GM11168 (cell line): ENCODE results near the gene NELFE.
"Not testable (repeated sequence)": the region's sequence is repeated elsewhere in the genome, so short reads cannot be mapped to it uniquely, and the experiment has no call there.

Experiments
- in situ Hi-C: fragments of 300-500 bp; cut with MboI; formaldehyde crosslinking; loops from one replicate; pipeline ENCODE4 v1.12.0; 2022; ENCODE audit warnings: low sequenced_read_pairs; ENCODE audit not compliant: unreplicated experiment

The NELFE gene

DNA sequence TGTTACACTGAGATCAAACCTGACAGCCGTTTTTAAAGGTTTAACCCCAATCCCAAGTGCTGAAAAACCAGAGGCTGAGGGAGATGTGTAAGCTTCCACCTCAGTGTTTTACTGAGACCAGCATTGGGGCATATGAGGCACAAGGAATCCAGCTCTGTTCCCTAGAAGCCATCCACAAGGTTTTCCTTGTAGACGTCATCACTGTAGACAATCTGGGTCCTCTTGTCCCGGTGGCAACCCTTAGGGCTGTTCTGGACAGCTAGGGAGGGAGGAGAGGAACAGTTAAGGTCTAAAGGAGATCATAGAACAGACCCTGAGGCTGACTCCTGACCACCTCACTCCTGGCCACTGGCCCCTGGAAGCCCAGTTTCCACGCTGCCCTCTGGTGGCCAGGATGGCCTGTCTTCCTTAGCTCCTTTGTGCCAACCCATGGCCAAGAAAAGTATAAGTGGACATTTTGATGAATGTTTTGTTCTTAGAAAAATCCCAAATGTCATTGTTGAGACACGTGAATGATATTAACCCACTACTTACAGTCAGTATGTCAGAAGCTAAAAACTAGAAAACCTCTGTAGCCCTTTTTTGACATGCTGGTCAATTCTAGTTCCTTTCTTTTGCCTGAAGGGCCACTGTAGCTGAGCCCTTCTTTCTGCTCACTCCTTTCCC, 6.5 kb downstream of the NELFE start:
- in situ Hi-C loops, result no loop called here

DNA sequence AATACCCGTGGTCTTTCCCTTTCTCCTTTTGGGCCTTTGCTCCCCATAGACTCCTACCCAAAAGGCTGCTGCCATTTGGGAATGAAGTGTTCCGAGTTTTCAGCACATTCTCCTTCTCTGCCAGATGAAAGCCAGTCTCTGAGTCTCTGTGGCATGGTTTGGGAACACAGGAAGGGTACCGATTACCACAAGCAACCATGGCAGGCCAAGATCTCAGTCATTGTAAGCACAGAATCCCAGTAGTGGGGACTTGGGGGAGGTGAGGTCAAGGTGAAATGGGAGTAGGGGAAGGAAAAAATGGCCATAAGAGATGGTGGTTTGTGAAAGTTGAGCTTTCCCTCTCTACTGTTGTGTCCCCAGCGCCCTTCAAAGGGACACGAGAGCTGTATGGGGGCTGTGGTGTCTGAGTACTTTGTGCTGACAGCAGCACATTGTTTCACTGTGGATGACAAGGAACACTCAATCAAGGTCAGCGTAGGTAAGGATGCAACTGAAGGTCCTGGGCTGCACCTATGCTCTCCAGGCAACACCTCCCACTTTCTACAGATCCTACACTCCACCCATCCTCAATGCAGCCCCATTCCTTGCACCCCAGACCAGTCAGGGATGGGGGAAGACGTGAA, 8.7 kb downstream of the NELFE start:
- in situ Hi-C loops, result no loop called here

DNA sequence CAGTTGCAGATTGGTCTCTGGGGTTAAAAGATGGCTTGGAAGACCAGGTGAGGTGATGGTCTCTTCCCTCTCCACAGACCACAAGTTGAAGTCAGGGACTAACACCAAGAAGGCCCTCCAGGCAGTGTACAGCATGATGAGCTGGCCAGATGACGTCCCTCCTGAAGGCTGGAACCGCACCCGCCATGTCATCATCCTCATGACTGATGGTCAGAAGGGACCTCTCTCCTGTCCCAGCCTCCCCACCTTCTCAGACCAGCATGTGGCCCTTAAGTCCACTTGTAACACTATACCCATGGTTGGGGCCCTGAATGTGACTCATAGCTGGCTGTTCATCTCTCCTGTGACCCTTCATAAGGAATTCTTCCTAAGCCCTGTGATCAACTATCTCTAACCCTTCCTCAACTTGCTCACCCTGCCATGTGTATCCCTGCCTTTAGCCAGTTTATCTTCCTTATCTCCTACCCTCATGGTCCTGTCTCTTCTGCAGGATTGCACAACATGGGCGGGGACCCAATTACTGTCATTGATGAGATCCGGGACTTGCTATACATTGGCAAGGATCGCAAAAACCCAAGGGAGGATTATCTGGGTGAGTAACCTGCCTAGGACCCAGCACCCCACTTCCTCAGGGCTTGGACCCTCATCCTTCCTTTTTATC, 9.9 kb downstream of the NELFE start:
- in situ Hi-C loops, result no loop called here

DNA sequence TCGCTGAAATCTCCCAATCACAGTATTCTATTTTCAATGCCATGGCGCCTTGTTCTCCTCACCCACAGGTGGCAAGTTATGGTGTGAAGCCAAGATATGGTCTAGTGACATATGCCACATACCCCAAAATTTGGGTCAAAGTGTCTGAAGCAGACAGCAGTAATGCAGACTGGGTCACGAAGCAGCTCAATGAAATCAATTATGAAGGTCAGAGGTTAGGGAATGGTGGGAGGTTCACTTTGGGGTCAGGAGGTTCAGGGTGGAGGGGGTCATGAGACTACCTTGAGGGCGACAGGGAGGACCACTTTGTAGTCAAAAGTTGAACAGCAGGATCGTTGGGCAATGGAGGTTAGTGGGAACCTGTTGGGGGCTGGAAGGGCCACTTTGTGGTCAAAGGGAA, 10.5 kb downstream of the NELFE start:
- in situ Hi-C loops, result no loop called here

DNA sequence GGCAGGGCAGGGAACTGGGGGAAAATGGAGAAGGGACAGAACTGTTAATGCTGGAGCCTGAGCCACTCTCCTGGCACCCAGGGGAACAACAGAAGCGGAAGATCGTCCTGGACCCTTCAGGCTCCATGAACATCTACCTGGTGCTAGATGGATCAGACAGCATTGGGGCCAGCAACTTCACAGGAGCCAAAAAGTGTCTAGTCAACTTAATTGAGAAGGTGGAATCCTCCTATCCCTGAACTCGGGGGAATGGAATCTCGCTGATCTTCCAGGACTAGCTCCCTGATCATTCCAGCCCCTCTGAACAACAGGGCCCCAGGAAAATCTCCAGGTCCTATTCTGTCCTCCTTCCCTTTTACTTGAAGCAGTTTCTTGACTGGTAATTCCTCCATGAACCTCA, 10.9 kb downstream of the NELFE start:
- in situ Hi-C loops, result no loop called here

DNA sequence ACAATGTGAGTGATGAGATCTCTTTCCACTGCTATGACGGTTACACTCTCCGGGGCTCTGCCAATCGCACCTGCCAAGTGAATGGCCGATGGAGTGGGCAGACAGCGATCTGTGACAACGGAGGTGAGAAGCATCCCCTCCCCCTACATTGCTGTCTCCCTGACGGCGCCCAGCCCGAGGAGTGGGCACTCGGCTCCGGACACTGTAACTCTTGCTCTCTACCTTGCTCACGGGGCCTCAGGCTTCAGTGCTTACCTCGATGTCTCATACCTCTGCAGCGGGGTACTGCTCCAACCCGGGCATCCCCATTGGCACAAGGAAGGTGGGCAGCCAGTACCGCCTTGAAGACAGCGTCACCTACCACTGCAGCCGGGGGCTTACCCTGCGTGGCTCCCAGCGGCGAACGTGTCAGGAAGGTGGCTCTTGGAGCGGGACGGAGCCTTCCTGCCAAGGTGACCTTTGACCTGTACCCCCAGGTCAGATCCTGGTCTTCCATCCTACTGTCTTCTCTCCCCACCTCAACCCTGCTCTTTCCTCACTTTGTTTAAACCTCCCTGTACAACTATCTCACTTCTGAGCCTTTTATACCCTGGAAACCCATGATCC, 11.6 kb downstream of the NELFE start:
- in situ Hi-C loops, result no loop called here

DNA sequence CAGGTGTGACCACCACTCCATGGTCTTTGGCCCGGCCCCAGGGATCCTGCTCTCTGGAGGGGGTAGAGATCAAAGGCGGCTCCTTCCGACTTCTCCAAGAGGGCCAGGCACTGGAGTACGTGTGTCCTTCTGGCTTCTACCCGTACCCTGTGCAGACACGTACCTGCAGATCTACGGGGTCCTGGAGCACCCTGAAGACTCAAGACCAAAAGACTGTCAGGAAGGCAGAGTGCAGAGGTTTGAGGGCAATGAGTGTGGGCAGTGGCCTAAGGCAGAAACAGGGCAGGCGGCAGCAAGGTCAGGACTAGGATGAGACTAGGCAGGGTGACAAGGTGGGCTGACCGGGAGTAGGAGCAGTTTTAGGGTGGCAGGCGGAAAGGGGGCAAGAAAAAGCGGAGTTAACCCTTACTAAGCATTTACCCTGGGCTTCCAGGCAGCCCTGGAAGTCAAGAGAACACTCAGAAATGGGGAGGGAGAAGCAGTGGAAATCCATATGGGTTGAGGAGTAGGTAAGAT, 12.3 kb downstream of the NELFE start:
- in situ Hi-C loops, result no loop called here

DNA sequence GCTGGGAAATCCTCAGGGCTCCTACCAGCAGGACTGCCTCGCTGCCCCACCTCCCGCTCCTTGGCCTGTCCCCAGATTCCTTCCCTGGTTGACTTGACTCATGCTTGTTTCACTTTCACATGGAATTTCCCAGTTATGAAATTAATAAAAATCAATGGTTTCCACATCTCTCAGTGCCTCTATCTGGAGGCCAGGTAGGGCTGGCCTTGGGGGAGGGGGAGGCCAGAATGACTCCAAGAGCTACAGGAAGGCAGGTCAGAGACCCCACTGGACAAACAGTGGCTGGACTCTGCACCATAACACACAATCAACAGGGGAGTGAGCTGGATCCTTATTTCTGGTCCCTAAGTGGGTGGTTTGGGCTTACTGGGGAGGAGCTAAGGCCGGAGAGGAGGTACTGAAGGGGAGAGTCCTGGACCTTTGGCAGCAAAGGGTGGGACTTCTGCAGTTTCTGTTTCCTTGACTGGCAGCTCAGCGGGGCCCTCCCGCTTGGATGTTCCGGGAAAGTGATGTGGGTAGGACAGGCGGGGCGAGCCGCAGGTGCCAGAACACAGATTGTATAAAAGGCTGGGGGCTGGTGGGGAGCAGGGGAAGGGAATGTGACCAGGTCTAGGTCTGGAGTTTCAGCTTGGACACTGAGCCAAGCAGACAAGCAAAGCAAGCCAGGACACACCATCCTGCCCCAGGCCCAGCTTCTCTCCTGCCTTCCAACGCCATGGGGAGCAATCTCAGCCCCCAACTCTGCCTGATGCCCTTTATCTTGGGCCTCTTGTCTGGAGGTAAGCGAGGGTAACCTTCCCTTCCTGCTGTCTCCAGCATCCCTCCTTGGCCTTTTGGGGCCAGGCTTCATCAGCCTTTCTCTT, 13.0 kb downstream of the NELFE start, which contains the start of gene CFB:
TSS of gene CFB (plus strand) at position 589 of the 863 bp plus-strand sequence. CDS start at position 716, 127 bp downstream.
- in situ Hi-C loops, result no loop called here

DNA sequence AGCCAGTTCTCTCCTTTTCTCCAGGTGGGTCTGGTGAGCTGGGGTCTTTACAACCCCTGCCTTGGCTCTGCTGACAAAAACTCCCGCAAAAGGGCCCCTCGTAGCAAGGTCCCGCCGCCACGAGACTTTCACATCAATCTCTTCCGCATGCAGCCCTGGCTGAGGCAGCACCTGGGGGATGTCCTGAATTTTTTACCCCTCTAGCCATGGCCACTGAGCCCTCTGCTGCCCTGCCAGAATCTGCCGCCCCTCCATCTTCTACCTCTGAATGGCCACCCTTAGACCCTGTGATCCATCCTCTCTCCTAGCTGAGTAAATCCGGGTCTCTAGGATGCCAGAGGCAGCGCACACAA, 13.6 kb downstream of the NELFE start:
- in situ Hi-C loops, result no loop called here

DNA sequence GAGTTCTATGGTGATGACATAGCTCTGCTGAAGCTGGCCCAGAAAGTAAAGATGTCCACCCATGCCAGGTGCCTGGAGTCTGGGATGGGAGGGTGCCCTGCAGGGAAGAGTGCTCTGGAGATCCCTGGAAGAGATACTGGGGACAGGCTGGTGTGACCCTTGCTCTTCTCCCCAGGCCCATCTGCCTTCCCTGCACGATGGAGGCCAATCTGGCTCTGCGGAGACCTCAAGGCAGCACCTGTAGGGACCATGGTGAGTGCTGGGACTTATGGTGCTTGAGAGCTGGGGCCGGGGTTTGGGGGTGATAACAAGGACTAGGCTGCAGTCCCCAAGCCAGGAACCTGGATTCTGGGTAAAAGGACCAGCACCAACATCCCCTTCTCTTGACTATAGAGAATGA, 15.0 kb downstream of the NELFE start:
- in situ Hi-C loops, result no loop called here

DNA sequence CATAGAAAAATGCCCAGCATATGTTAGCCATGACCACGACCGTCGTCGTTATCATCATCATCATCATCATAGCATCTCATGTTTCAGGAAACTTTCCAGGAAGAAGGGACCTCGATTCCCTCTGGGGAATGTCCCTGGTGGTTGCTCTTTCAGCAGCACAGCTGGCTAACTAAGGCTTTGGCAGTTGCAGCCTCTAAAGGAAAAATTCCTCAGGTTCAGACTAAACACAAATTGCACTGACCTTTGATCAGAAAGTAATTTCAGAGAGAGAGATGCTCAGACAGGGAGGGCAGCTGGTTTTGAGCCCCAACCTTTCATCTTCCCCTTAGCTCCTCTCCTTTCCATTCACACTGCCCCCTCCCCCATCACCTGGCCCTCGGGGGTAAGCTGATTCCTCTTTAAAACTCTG, 18.5 kb downstream of the NELFE start:
- in situ Hi-C loops, result no loop called here

DNA sequence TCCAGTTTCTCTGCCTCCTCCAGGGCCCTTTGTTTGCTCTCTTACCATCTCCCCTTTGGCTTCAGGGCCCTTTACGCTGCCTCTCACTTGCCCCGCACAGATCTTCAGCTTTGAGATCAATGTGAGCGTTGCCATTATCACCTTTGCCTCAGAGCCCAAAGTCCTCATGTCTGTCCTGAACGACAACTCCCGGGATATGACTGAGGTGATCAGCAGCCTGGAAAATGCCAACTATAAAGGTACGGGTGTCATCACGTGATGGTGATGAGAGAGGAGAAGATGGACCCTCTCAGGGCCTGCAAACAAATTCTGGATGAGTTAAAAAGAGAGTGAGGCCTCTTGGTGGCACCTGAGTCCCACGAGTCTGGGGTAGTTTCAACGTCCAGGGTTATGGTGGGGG, 22.9 kb downstream of the NELFE start:
- in situ Hi-C loops, result no loop called here

DNA sequence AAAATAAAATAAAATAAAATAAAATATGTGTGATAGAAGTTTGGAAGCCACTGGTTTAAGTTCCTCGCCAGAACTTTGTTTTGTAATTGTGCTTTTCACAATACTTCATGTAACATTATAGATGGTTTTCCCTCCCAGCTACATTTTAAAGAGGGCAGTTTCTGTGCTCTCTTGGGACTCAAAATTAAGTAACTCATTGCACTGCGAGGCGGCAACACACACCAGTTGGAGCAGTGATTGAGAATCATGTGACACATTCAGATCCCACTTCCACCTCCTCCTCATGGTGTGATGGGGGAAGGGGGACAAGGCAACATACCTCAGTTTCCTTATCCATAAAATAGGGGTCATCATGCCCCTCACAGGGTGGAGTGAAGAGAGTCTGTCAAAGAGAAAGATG, 23.8 kb downstream of the NELFE start:
- in situ Hi-C loops, result no loop called here

DNA sequence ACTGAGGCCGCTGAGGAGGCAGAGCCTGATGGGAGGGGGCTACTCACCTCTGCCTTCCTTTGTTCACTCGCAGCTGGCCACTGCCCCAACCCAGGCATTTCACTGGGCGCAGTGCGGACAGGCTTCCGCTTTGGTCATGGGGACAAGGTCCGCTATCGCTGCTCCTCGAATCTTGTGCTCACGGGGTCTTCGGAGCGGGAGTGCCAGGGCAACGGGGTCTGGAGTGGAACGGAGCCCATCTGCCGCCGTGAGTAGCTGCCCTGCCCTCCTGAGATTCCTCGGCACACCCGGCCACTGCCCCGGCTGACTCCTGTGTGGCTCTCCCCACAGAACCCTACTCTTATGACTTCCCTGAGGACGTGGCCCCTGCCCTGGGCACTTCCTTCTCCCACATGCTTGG, 25.2 kb downstream of the NELFE start:
- in situ Hi-C loops, result no loop called here

DNA sequence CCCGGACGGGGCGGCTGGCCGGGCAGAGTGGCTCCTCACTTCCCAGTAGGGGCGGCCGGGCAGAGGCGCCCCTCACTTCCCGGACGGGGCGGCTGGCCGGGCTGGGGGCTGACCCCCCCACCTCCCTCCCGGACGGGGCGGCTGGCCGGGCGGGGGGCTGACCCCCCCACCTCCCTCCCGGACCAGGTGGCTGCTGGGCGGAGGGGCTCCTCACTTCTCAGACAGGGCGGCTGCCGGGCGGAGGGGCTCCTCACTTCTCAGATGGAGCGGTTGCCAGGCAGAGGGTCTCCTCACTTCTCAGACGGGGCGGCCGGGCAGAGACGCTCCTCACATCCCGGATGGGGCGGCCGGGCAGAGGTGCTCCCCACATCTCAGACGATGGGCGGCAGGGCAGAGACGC, 26.6 kb downstream of the NELFE start:
- in situ Hi-C loops, result not testable (repeated sequence)

DNA sequence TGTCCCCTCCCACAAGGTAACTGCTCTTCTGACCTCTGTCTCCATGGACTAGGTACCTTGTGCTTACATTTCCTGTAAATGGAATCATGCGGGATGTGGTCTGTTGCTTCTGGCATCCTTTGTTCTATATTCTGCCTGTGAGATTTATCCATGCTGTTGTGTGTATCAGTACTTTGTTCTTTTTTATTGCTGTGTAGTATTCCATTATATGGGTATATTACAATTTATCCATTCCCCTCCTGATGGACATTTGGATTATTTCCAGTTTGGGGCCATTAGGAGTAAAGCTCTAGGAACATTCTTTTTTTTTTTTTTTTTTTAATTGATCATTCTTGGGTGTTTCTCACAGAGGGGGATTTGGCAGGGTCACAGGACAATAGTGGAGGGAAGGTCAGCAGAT, 27.8 kb downstream of the NELFE start:
- in situ Hi-C loops, result no loop called here

DNA sequence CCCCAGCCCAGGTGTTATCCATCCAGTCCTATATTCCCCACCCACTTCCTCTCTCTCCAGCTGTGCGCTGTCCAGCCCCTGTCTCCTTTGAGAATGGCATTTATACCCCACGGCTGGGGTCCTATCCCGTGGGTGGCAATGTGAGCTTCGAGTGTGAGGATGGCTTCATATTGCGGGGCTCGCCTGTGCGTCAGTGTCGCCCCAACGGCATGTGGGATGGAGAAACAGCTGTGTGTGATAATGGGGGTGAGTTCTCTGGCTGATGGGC, 30.2 kb downstream of the NELFE start:
- in situ Hi-C loops, result no loop called here

DNA sequence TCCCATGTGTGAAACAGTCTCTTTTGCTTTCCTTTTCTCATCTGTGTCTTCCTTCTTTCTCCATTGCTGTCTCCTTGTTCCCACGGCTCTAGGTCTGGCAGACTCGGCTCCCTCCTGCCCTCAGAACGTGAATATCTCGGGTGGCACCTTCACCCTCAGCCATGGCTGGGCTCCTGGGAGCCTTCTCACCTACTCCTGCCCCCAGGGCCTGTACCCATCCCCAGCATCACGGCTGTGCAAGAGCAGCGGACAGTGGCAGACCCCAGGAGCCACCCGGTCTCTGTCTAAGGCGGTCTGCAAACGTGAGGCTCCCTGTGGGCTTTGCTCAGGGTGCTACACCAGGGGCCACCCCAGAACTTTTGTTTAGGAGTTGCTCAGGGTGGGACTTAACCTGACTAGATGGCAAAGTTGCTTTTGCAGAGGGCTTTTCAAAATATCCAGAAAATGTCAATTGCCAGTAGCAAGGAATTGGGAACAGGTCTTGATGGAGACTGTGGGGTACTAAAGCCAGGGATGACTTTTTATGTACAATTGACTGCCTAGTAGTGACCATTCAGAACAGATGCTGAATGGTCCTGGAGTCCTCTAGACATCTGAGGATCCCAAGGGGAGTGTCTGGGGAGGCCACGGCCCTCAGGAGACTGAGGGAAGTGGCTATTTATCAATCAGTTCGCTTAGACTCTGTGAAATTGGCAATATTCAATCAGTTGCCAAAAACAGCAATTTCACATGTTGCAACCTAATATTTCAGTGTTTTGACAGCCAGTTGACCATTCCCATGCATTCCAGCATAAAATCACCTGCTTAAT, 30.7 kb downstream of the NELFE start:
- in situ Hi-C loops, result no loop called here

DNA sequence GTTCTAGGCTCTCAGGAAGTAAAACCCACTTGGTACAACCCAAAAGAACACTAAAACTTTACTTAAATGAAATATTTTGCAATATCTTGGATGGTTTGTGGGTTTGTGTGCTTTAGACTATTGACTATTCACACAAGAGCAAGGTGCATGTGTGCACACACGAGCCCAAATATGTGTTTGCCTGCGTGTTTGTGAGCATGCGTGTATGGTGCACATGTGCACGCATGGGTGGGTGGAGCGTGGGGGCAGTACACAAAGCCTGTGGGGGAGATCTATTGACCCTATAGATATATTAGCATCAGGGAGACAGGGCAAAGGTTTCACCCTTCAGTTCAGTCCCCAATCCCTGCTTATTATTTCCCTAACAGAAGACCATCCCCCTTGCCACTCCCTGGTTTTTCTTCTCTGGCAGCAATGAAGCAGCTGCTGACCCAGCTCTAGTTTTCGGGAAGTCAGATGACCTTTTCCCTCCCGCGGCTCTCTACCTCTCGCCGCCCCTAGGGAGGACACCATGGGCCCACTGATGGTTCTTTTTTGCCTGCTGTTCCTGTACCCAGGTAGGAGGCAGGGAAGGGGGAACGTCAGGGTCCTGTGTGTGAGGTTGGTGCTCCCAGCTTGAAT, 31.4 kb downstream of the NELFE start, which contains the start of gene C2:
TSS of gene C2 (plus strand) at position 476 of the 621 bp plus-strand sequence. CDS start at position 512, 36 bp downstream.
- in situ Hi-C loops, result no loop called here
